NOMO-1 treated with dmso at 0.1 percent for 144 hours (cell line): ENCODE data around the gene OR10AD1.
A peak's percentile ranks its signal among the peaks of the same experiment; 100 is the strongest.
"Not testable (repeated sequence)": the region's sequence is repeated elsewhere in the genome, so short reads cannot be mapped to it uniquely, and the experiment has no call there.

Experiments
- DNase-seq: peaks from one replicate; lab custom pipeline; 2025; ENCODE audit not compliant: unreplicated experiment; lab: John Stamatoyannopoulos, UW

OR10AD1 gene, protein sequence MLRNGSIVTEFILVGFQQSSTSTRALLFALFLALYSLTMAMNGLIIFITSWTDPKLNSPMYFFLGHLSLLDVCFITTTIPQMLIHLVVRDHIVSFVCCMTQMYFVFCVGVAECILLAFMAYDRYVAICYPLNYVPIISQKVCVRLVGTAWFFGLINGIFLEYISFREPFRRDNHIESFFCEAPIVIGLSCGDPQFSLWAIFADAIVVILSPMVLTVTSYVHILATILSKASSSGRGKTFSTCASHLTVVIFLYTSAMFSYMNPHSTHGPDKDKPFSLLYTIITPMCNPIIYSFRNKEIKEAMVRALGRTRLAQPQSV

DNA sequence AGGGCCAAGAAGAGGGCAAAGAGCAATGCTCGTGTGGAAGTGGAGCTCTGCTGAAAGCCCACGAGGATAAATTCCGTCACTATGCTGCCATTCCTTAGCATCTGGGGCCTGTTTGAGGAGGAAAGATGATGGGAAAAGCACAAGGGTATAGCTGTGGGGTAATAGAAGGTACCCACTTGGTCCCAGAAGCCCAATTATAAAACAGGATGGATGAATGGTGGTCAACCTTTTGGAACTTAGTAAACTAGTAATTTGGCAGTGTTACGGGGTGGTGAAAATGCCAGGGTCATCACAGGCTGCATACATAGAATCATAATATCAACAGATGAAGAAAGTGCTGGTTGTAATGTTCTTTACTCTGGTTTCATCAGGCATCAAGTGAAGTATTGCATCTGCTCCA, at the start of gene OR10AD1:
Gene OR10AD1, minus strand, starts transcription at position 101 of the 400 bp plus-strand sequence. Its CDS starts 0 bp downstream, at position 101.
- DNase-seq = no peak

DNA sequence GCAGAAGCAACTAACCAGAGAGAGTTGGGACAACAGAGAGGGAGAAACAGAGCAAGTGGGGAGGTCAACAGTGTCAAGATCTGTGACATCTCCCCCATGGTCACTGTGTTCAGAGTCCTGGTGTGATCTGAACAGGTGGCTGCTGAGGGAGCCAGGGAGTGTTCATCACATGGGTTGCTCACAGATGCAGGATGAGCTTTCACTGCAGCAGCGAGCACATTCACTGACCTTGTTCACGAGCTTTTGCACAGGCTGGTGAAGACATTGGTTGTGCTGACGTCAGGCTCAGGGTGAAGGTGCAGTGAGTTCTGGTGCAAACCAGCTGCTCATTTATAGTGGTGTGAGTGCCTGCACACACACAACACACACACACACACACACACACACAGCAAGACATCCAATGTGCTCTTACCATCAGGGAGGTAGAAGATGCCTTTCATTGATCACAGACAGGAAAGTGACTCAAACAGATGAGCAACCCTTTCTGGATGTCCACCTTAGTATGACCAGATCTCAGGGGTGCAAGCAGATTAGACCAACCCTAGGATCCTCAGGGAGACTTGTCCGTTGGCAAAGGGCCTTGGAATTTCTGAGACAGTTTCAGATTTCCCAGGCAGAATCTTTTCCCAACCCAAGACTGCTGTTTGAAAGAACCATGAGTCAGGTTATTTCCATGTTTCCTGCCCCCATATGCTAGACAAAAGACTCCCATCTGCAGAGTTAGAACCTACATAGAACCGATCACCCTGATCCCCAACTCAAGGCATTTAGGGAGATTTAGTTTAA, 44.3 kb upstream of the OR10AD1 start:
- no peak for DNase-seq

DNA sequence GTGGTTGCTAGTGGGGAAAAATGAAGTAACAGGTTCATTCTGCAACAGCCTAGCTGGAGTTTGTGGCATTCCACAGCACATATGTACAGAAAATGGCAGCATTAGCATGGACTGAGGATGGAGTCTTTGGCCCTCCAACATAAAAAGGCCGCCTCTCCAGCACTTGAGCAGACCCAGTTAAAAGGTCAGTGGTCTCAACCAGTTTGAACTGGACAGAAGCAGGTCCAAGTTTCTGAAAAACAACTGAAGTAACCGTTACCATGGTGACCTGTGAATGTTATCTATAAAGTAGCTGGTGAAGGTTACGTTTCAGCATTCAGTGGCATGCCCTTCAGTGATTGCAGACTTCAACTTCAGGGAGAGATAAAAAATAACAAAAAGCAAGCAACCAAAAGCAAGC, 34.1 kb upstream of the OR10AD1 start:
- DNase-seq = no peak

DNA sequence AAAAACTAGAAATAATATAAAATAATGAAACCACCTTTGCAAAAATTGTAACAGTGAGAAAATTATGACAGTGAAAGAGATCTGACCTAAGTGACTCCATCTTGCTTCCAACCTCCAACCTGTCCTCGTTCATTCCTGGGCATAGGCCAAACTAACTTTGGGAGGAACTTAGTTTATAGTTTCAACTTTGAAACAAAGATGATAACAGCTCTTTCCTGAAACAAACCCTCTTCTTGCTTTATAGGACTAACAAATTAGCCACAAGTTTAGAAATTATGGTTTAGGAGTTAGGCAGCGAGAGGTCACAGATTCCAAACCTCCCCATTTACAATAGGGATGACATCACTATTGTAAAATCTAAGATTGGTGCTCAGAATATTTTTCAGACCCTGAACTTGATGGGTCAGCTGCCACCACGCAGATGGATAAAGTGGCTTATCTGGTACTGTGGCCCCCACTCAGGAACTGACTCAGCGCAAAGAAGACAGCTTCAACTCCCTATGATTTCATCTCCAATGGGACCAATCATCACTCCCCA, 32.8 kb upstream of the OR10AD1 start:
- no peak for DNase-seq

DNA sequence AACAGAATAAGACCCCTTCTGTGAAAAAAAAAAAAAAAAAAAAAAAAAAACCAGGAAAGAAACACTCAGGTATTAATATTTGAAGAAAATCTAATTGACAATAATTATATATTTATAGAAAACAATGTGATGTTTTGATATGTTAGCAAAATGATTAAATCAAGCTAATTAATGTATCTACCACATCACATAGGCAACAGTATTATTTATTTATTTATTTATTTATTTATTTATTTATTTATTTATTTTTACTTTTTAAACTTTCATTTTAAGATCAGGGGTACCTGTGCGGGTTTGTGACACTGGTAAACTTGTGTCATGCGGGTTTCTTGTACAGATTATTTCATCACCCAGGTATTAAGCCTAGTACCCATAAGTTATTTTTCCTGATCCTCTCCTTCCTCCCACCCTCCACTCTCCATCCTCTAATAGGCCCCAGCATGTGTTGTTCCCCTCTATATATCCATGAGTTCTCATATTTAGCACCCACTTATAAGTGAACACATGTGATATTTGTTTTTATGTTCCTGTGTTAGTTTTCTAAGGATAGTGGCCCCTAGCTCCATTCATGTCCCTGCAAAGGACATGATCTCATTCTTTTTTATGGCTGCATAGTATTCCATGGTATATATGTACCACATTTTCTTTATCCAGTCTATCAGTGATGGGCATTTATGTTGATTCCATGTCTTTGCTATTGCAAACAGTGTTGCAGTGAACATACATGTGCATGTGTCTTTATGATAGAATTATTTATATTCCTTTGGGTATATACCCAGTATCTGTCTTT, 28.3 kb upstream of the OR10AD1 start:
- DNase-seq = not testable (repeated sequence)

DNA sequence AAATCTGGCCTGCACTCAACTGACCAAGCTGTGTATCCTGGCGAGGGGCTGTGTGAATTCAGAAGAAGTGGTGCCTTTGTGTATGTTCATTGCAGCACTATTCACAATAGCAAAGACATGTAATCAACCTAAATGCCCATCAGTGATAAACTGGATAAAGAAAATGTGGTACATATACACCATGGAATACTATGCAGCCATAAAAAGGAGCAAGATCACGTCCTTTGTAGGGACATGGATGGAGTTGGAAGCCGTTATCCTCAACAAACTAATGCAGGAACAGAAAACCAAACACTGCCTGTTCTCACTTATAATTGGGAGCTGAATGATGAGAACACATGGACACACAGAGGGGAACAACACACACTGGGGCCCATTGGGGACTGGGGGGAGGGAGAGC, 21.4 kb upstream of the OR10AD1 start:
- DNase-seq = not testable (repeated sequence)

DNA sequence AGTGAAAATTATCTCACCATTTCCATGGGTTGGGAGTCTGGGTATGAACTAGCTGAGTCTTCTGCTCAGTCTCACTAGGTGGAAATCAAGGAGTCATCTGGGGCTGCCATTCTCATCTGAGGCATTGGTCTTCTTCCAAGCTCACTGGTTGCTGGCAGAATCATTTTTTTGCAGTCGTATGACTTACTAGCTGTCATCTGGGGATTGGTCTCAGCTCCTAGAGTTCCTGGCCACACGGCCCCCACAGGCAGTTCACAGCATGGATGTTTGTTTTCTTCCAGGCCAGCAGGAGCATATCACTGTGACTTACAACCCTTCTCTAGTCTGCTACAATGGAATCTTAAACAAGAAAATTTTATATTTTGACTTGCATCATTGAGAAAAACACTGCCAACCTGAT, 18.6 kb upstream of the OR10AD1 start:
- DNase-seq = no peak

DNA sequence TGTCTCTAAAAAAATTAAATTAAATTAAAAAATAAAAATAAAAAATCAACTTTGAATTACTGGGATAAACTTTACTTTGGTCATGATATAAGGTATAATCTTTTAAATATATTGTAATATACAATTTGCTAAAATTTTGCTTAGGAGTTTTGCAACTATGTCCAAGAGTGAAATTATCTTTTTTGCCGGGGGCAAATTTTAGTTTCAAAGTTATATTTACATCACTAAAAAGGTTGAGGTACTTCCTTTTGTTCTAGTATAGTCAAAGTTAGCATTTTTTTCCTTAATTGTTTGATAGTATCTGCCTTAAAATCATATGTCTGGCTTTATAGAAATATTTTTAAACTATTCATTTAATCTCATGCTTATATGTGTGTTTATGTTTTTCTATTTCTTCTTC, 17.6 kb upstream of the OR10AD1 start:
- no peak for DNase-seq

DNA sequence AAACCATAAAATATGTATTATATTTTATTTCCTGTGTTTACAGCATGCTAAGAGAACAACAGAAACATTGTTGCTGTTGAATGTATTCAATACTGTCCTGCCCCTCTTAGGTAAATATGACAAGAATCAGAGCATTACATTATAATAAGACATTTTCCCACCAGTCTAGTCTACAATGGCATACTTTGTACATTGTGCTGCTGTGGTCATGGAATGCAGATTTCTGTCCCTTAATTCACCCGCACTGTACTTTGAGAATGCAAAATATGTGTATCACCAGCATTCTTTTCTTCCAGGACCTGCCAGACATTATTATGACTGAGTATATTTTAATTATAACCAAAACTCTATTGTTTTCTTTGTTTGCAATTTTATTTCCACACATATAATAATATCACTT, 16.5 kb upstream of the OR10AD1 start:
- no peak for DNase-seq

DNA sequence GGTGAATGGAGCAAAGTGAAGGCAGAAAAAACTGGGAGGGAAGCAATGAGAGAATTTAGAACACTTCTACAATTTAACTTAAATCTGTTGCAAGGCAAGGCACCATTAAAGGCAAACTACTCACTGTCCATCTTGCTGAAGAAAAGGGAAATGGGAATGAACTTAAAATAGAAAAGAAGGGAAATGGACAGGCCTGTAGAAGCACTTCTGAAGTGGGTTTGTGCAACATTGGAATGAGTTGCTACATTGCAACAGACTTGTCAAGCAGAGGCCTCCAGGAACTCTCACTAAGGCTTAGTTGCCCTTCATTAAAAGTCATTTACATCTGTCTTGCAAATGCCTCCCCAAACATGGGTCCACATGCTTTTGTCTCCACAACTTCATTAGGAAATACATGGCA, 13.7 kb upstream of the OR10AD1 start:
- peak; percentile 69 for DNase-seq

DNA sequence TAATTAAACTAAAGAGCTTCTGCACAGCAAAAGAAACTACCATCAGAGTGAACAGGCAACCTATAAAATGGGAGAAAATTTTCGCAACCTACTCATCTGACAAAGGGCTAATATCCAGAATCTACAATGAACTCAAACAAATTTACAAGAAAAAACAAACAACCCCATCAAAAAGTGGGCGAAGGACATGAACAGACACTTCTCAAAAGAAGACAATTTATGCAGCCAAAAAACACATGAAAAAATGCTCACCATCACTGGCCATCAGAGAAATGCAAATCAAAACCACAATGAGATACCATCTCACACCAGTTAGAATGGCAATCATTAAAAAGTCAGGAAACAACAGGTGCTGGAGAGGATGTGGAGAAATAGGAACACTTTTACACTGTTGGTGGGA, 6.4 kb upstream of the OR10AD1 start:
- not testable (repeated sequence) for DNase-seq

DNA sequence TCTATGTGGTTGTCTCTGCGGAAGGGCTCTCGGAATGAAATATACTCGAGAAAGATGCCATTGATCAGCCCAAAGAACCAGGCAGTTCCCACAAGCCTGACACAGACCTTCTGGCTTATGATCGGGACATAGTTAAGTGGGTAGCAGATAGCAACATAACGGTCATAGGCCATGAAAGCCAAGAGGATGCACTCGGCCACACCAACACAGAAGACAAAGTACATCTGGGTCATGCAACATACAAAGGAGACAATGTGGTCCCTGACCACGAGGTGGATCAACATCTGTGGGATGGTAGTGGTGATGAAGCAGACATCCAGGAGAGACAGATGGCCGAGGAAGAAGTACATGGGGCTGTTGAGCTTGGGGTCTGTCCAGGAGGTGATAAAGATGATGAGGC, 326 bp downstream of the OR10AD1 start:
- no peak for DNase-seq

DNA sequence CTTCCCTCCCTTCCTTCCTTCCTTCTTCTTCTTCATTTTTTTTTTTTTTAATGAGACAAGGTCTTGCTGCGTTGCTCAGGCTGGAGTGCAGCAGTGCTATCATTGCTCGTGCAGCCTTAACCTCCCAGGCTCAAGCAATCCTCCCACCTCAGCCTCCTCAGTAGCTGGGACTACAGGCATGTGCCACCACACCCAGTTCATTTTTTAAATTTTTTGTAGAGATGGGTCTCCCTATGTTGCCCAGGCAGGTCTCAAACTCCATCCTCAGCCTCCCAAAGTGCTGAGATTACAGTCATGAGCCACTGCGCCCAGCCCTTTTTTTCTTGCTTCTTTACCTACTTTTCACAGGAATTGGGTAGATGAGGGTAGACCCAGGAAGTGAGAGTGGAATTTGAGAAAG, 1.6 kb downstream of the OR10AD1 start:
- no peak for DNase-seq

DNA sequence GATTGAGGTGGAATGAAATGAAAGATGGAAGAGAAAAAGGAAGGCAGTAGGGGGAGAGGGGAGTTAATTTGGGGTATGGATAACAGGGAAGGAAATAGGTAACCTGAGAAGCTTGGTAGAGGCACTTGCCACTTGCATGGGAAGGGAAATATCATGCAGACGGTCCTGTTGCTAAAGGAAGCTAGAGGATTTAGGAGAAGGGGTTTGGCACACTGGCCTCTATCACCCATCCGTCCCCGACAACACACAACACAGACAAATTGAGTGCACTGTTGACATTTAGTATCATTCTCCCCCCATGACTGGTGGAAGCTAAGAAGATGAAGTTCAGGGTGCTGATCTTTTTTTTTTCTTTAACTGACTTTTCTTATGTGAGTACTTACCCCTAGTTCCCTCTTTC, 2.0 kb downstream of the OR10AD1 start:
- no peak for DNase-seq

DNA sequence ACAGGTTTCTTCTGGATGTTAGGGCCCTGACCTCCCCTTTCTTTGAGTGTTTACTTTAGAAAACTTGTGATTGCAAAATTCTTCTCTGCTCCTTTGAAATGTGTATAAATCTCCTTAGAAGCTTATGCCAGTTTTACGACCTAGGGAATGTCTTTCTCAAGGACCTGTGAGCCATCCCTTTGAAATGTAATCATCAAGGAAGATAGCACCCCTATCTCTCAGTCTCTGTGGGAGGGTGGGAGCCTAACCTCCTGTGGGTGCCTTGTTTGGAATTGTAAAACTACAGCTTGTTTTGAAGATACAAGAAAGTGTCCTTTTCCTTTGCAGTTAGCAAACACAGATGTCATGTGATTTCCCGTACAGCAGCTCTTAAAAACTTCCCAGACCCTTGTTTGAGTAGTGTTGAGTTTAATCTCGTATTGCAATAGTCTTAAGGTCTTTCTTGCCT, 3.3 kb downstream of the OR10AD1 start:
- DNase-seq = no peak

DNA sequence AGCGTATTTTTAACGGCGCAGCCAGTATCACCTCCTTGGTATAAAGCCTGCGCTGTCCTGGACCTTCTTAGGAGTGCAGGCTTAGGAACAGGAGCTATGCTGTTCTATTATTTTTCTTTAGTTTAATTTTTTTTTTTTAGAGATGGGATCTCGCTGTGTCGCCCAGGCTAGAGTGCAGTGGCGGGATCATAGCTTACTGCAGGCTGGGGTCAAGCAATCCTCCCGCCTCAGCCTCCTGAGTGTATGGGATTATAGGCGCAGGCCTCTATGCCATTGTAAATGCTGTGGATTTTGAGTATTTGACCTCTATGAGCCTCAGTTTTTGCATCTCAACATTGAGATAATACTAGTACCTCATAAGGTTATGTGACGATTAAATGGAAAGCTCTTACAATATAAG, 4.1 kb downstream of the OR10AD1 start:
- DNase-seq = no peak

DNA sequence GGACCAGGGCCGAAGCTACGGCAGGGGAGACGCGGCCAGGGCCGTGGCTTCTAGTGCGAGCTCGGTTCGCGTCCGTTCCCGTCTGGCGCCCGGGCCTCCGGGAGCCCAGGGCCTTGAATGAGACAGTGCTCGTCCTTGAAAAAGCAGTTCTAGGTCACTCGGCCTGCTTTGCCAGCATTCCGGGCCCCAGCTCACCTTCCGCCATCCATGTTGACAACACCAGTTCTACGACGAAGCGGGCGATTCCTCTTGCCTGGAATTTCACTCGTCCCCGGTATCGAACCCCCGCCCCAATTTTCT, 4.5 kb downstream of the OR10AD1 start:
- no peak for DNase-seq

DNA sequence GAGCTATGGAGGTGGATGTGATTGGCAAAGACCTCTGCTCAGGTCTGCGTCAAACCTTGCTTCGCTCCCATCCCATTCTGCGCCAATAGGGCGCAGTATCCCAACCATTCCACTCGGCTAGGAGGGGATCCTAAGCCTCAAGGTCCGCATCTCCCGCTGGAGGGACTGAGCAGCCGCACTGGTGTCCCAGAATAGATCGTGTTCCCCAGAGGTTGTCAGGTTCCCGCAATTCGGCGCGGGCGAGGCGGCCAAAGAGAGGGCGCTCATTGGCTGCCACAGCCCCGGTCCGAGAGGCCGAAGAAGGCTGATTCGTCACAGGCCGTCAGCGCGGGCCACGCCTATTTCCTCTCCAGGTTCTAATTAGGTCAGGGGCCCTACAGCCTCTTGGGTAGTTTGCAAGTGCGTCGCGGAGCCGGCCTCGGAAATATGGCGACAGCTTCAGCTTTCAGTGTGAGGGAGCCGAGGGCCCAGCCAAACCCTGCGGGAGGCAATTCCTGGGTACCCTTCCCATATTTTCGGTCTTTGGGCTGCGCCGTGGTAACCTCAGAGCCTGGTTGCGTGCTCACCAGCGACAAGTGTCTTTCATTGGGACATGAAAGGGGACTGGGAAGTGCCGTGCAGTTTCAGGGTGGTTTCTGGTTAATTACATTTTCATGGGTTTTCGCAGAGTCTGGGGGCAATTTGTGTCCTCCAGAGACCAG, 5.0 kb downstream of the OR10AD1 start:
- peak; percentile 95 for DNase-seq

DNA sequence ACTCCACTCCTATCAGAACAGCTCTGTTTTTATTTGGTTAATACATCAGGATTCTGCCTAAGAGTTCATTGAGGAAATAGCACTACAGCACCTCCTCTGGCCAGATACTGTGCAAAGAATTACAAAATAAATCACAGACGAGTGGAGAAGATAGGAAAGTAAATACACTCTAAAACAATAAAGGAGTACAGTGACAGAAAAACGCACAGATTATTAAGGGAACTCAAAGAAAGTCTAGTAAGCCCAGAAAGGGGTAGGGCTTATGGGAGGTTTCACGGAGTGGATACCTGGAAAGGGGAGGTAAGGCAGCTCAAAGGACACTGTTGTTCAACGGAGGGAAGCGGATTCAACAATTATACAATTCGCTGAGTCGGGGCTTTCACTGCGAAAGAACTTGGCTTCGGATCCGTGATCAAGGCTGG, 5.5 kb downstream of the OR10AD1 start:
- DNase-seq = peak; percentile 5

DNA sequence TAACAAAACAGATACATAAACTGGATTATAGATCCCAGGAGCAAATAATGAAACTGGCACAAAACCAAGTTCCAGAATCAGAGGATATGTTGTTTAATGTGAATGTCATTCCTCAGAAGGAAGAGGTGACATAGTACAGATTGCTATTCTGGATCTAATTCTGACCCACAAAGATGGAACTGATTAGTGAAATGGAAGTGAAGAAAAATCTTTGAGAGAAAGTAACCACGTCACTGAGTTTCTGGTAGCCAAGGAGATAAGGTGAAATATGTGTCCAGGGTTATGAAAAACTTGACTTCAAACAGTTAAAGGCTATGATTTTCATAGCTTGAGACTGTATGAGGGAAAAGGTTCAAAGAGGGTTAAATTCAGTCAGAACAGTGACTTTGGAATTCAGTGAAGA, 8.3 kb downstream of the OR10AD1 start:
- DNase-seq = no peak

DNA sequence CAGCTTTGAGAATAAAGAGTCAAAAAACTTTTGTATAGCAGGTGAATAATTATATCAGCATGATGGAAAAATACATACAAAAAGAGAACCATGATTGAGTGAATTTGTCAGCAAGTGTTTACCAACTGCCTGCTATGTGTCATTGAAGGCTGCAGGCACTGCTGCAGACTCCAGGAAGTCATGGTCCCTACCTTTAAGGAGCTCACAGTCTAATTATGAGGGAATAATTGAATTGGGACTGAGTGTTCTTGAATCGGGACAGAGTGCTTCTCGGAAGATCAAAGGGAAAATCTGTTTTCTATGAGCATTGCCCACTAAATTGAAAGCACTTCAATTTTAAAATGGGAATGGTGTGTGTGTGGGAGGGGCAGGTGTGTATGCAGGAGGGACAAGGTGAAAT, 9.5 kb downstream of the OR10AD1 start:
- DNase-seq = no peak
